GM18868 (cell line): ENCODE data around the gene ATXN10.
A peak's percentile ranks its signal among the peaks of the same experiment; 100 is the strongest.

Experiments
- ATAC-seq: cut with Tn5 transposase; IDR thresholded peaks from one replicate; pipeline ENCODE4 v1.9.1; 2021; ENCODE audit warnings: mild to moderate bottlenecking, moderate library complexity; ENCODE audit not compliant: unreplicated experiment

ATXN10 gene

GRCh38 chr22:45752036-45752435, 80.4 kb downstream of the ATXN10 start:
- ATAC-seq: no peak

- no peak for ATAC-seq
These were observed 83.2 kb downstream of the ATXN10 start for GRCh38 chr22:45754822-45755221.

- ATAC-seq: no peak
These were observed 84.9 kb downstream of the ATXN10 start for GRCh38 chr22:45756558-45756957.

GRCh38 chr22:45757068-45757467, 85.4 kb downstream of the ATXN10 start:
- no peak for ATAC-seq

- no peak for ATAC-seq
These were observed 86.3 kb downstream of the ATXN10 start for GRCh38 chr22:45757936-45758335.

GRCh38 chr22:45758603-45759002, 87.0 kb downstream of the ATXN10 start:
- no peak for ATAC-seq

- ATAC-seq: no peak
These were observed 89.0 kb downstream of the ATXN10 start for GRCh38 chr22:45760682-45761081.

GRCh38 chr22:45762545-45763235, 91.1 kb downstream of the ATXN10 start:
- ATAC-seq: no peak

GRCh38 chr22:45763236-45763624, 91.6 kb downstream of the ATXN10 start:
- no peak for ATAC-seq

GRCh38 chr22:45768490-45768889, 96.9 kb downstream of the ATXN10 start:
- no peak for ATAC-seq

GRCh38 chr22:45769569-45770210, 98.1 kb downstream of the ATXN10 start:
- no peak for ATAC-seq

- ATAC-seq: no peak
These were observed 98.9 kb downstream of the ATXN10 start for GRCh38 chr22:45770506-45770905.

- ATAC-seq: no peak
These were observed 99.4 kb downstream of the ATXN10 start for GRCh38 chr22:45771057-45771456.

GRCh38 chr22:45771711-45772110, 100.1 kb downstream of the ATXN10 start:
- ATAC-seq: no peak

GRCh38 chr22:45772743-45773142, 101.1 kb downstream of the ATXN10 start:
- ATAC-seq: peak; percentile 40

- no peak for ATAC-seq
These were observed 102.5 kb downstream of the ATXN10 start for GRCh38 chr22:45774001-45774670.

- no peak for ATAC-seq
These were observed 103.4 kb downstream of the ATXN10 start for GRCh38 chr22:45775062-45775461.

GRCh38 chr22:45775569-45776312, 104.1 kb downstream of the ATXN10 start:
- ATAC-seq: peak; percentile 65

- no peak for ATAC-seq
These were observed 104.6 kb downstream of the ATXN10 start for GRCh38 chr22:45776313-45776585.

- ATAC-seq: no peak
These were observed 105.6 kb downstream of the ATXN10 start for GRCh38 chr22:45777046-45777851.

- ATAC-seq: no peak
These were observed 106.3 kb downstream of the ATXN10 start for GRCh38 chr22:45777852-45778375.
